Panc1 (cell line): ENCODE data around the gene CAPN2. TPM values are rescaled to one million over a fixed set of nuclear protein-coding genes. Genes with fewer than 3 reads are reported as not detected.
A peak's percentile ranks its signal among the peaks of the same experiment; 100 is the strongest.

Experiments used
- ATAC-seq: fragments of 200-7000 bp; cut with Tn5 transposase; 2 replicates; pipeline ENCODE4 v1.9.1; 2020; ENCODE audit warnings: mild to moderate bottlenecking, moderate library complexity
- BruUV-seq: library from RNA; stranded (reverse); fragments of 400-500 nt; replicated peaks from 2 replicates; lab custom pipeline; 2021; lab: Mats Ljungman, UMichigan
- CTCF ChIA-PET: fragments of 300-600 bp; sonication (Branson Sonifier 250); formaldehyde crosslinking; loops from one replicate; lab custom pipeline; 2022; ENCODE audit warnings: antibody characterized with exemption; lab: Charles Lee
- POLR2A ChIA-PET: fragments of 300-600 bp; sonication (Branson Sonifier 250); formaldehyde crosslinking; loops from one replicate; lab custom pipeline; 2022; ENCODE audit warnings: antibody characterized with exemption; lab: Charles Lee
- DNase-seq: peaks from one replicate; pipeline ENCODE4 v3.0.0-alpha.2; 2010; ENCODE audit warnings: low read depth, low spot score
- H3K27ac ChIP-seq: 2 replicates; pipeline ENCODE4 v1.5.1; 2011; ENCODE audit warnings: mild to moderate bottlenecking, low read length, inconsistent platforms
- H3K27me3 ChIP-seq: fragments of 200-500 bp; sonication (Bioruptor generic); 2 replicates; pipeline ENCODE4 v1.6.0; 2014; ENCODE audit warnings: low read length, inconsistent platforms; ENCODE audit not compliant: control insufficient read depth, insufficient read depth
- H3K36me3 ChIP-seq: fragments of 200-500 bp; sonication (Bioruptor generic); 2 replicates; pipeline ENCODE4 v1.5.1; 2014; ENCODE audit warnings: inconsistent platforms, mild to moderate bottlenecking, low read length, moderate library complexity; ENCODE audit not compliant: control insufficient read depth, insufficient read depth
- H3K4me1 ChIP-seq: 2 replicates; pipeline ENCODE4 v1.5.1; 2011; ENCODE audit warnings: inconsistent platforms, mild to moderate bottlenecking, low read length, moderate library complexity; ENCODE audit not compliant: control insufficient read depth, insufficient read depth
- H3K4me3 ChIP-seq, 2 experiments: 2 replicates each; pipeline ENCODE4 v1.5.1; 2011 to 2012; ENCODE audit warnings: low read depth in 2 of 2, low read length in 2 of 2, mild to moderate bottlenecking in 2 of 2, inconsistent platforms in 1 of 2, moderate library complexity in 1 of 2
- H3K9me3 ChIP-seq: fragments of 200-500 bp; sonication (Bioruptor generic); 2 replicates; pipeline ENCODE4 v1.5.1; 2014; ENCODE audit warnings: low read depth, mild to moderate bottlenecking, inconsistent platforms, low read length, moderate library complexity; ENCODE audit not compliant: control insufficient read depth, insufficient read depth
- CTCF ChIP-seq: fragments of 450-650 bp; IDR thresholded peaks from 2 replicates; pipeline ENCODE4 v1.5.1; 2017; ENCODE audit warnings: mild to moderate bottlenecking
- POLR2AphosphoS5 ChIP-seq: IDR thresholded peaks from 2 replicates; pipeline ENCODE4 v1.6.1; 2012; ENCODE audit warnings: mild to moderate bottlenecking, low read depth, low read length, moderate library complexity
- SIN3A ChIP-seq: IDR thresholded peaks from 2 replicates; pipeline ENCODE4 v1.6.1; 2012; ENCODE audit warnings: low read depth, mild to moderate bottlenecking, low read length, moderate library complexity, borderline replicate concordance; ENCODE audit not compliant: insufficient read depth
- TCF7L2 ChIP-seq: IDR thresholded peaks from 2 replicates; pipeline ENCODE4 v1.6.1; 2011; ENCODE audit warnings: mild to moderate bottlenecking, low read depth, low read length, inconsistent platforms
- in situ Hi-C: cut with HindIII; loops from 2 replicates; pipeline ENCODE4 v1.10.0; 2016; ENCODE audit warnings: low sequenced_read_pairs, low pct_unique_long_range_greater_than_20kb
- intact Hi-C: fragments of 100-400 bp; cut with micrococcal nuclease; formaldehyde crosslinking; loops from one replicate; pipeline ENCODE4 v1.10.0; 2022; ENCODE audit not compliant: unreplicated experiment
- total RNA-seq: library from RNA; stranded (reverse); gene quantifications from one replicate; pipeline ENCODE4 v1.2.1, GENCODE V29; 2021; ENCODE audit not compliant: unreplicated experiment
- TF ChIP-seq, protein P1 (sequence below), 2 experiments: IDR thresholded peaks; 2 replicates each; pipeline ENCODE4 v1.6.1; 2011 to 2012; ENCODE audit warnings: low read depth in 2 of 2, control low read depth in 1 of 2, low read length in 1 of 2, mild to moderate bottlenecking in 1 of 2, moderate library complexity in 1 of 2; ENCODE audit not compliant: insufficient read depth in 1 of 2

CAPN2 gene
- total RNA-seq, 1 experiment from 2014 or later = 171 TPM

- ATAC-seq = no peak
- POLR2A ChIA-PET = no interaction called here
- peaks cover 70% of the 10 kb centered on the region for H3K4me1 ChIP-seq
- no peak for TF ChIP-seq SIN3A
- no peak for TF ChIP-seq TCF7L2
- TF ChIP-seq, protein P1, sequence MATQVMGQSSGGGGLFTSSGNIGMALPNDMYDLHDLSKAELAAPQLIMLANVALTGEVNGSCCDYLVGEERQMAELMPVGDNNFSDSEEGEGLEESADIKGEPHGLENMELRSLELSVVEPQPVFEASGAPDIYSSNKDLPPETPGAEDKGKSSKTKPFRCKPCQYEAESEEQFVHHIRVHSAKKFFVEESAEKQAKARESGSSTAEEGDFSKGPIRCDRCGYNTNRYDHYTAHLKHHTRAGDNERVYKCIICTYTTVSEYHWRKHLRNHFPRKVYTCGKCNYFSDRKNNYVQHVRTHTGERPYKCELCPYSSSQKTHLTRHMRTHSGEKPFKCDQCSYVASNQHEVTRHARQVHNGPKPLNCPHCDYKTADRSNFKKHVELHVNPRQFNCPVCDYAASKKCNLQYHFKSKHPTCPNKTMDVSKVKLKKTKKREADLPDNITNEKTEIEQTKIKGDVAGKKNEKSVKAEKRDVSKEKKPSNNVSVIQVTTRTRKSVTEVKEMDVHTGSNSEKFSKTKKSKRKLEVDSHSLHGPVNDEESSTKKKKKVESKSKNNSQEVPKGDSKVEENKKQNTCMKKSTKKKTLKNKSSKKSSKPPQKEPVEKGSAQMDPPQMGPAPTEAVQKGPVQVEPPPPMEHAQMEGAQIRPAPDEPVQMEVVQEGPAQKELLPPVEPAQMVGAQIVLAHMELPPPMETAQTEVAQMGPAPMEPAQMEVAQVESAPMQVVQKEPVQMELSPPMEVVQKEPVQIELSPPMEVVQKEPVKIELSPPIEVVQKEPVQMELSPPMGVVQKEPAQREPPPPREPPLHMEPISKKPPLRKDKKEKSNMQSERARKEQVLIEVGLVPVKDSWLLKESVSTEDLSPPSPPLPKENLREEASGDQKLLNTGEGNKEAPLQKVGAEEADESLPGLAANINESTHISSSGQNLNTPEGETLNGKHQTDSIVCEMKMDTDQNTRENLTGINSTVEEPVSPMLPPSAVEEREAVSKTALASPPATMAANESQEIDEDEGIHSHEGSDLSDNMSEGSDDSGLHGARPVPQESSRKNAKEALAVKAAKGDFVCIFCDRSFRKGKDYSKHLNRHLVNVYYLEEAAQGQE (IDR thresholded peaks at IDR 0.05; ENCODE audit: insufficient read depth in 1 of 2, low read depth in 2 of 2, low read length in 1 of 2) = no peak
- TF ChIP-seq POLR2AphosphoS5 = no peak
- no peak for TF ChIP-seq CTCF
- H3K4me3 ChIP-seq = peak overlapping the region in 1 of 2 experiments; percentile 21; a peak in 2 of 4 replicates
- H3K27ac ChIP-seq = peak overlapping the region; percentile 96
- BruUV-seq = no TSS peak
- CTCF ChIA-PET = no interaction called here
- intact Hi-C loops (loop anchor here (10.0 kb wide), 1 partner anchor 632 kb away; the partner anchor contains the start of gene NVL), in situ Hi-C loops (no loop called here)
- no peaks in the 10 kb centered on the region for H3K36me3 ChIP-seq
- no peaks in the 10 kb centered on the region for H3K27me3 ChIP-seq
- DNase-seq = no peak
- H3K9me3 ChIP-seq = no peaks in the 10 kb centered on the region
Observed at GRCh38 chr1:223702735-223703667, 9.3 kb upstream of the CAPN2 start.

DNA sequence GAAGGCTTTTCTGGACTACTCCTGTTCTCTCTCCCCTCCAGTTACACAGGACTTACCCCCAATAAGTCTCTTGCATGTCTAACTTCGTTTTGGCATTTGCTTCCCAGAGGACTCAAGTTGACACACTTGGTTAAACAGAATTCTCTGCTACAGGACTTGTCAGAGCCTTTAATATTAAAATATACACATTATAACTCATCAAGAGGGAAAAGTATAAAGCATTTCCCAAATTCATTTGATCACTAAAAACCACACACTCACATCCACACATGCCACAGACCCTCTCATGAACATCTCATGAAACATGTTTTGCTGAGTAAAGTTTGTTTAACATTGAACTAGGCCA lies 8.7 kb upstream of the CAPN2 start:
- DNase-seq (no peak), ATAC-seq (no peak)
- Histone ChIP-seq H3K27ac (peak overlapping the region; percentile 96), H3K9me3 (no peaks in the 10 kb centered on the region), H3K4me3 (no peak overlapping the region), H3K36me3 (no peaks in the 10 kb centered on the region), H3K4me1 (peaks cover 77% of the 10 kb centered on the region), H3K27me3 (no peaks in the 10 kb centered on the region)
- intact Hi-C loops = loop anchor here (10.0 kb wide), 1 partner anchor 631 kb away; the partner anchor contains the start of gene NVL
- CTCF ChIA-PET = no interaction called here
- POLR2A ChIA-PET = no interaction called here
- no TSS peak for BruUV-seq
- TF ChIP-seq, protein P1 (IDR thresholded peaks at IDR 0.05; ENCODE audit: insufficient read depth in 1 of 2, low read depth in 2 of 2, low read length in 1 of 2) = no peak
- TF ChIP-seq TCF7L2 = no peak
- TF ChIP-seq CTCF = no peak
- no peak for TF ChIP-seq SIN3A
- no peak for TF ChIP-seq POLR2AphosphoS5
- in situ Hi-C loops = no loop called here
